Measurements from ENCODE around the gene PTPRN2. TPM values are rescaled to one million over a fixed set of nuclear protein-coding genes. Genes with fewer than 3 reads are reported as not detected.

The PTPRN2 gene
- total RNA-seq, 4 donors from 2014 or later, result 2.0 to 9.5 (median 2.6) TPM

DNA sequence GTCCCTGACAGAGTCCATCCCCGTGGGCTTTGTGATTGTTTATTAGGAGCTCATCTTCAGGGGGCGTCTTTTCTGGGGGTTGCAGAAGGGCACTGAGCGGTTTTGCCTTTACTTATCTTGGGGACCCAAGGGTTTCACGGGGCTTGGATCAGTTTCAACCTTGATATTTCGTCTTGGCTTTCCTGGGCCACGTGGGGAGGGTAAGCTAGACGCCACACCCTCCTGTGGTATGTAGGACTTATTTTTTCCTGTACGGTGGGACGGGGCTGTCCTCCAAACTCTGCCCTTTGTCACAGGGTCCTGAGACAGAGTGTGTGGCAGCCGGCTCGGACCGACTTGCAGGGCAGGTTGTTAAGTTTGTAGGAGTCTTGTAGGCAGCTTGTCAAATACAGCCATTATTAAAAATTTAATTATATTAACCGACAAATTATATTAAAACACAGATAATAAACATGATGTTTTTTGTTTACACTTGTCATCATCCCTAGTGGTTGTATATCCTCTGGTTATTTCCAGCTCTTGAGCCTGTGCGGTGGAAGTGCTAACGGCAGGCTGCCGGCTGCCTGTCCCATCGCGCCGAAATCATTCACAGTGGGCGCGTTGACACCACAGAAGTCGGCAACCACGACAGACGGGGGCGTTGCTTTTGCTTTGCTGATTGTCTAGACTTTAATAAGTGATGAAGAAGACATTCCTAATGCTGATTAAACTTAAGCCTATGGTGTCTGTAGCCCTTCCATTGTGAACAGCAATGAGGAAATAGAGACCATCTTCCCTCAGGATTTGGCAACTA, 1057.7 kb downstream of the PTPRN2 start:
- DNase-seq (ENCODE audit: low spot score), result no peak
- no peak for ATAC-seq (ENCODE audit: low FRiP score)
- TF ChIP-seq, protein P1, sequence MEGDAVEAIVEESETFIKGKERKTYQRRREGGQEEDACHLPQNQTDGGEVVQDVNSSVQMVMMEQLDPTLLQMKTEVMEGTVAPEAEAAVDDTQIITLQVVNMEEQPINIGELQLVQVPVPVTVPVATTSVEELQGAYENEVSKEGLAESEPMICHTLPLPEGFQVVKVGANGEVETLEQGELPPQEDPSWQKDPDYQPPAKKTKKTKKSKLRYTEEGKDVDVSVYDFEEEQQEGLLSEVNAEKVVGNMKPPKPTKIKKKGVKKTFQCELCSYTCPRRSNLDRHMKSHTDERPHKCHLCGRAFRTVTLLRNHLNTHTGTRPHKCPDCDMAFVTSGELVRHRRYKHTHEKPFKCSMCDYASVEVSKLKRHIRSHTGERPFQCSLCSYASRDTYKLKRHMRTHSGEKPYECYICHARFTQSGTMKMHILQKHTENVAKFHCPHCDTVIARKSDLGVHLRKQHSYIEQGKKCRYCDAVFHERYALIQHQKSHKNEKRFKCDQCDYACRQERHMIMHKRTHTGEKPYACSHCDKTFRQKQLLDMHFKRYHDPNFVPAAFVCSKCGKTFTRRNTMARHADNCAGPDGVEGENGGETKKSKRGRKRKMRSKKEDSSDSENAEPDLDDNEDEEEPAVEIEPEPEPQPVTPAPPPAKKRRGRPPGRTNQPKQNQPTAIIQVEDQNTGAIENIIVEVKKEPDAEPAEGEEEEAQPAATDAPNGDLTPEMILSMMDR (IDR thresholded peaks at IDR 0.05), result no peak

DNA sequence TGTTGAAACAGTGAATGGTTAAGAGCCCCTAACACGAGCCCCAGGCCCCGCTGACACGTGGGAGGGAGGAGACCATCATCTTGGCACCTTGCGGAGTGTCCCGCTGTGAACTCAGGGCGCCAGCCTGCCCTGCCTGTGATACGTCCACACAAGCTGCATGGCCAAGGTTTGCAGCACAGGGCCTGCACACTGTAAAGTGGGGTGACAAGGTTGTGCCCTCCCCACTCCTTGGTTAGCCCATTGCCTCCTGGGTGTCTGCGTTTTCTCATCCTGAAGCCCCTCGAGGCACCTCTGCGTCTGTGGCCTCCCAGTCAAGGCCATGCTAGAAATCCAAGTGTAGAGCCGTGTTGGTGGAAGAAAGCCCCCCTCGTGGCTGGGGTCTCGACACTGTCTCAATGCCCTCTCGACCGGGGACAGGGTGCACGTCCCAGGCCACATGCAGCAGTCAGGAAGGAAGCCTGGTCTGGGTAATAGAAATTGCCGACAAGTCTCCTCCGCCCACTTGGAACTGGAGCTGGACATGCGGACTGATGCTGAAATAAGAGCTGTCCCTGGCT, 1058.8 kb downstream of the PTPRN2 start:
- no peak for ATAC-seq (ENCODE audit: low FRiP score)
- TF ChIP-seq, protein P1 (IDR thresholded peaks at IDR 0.05), result no peak
- DNase-seq (ENCODE audit: low spot score), result no peak

DNA sequence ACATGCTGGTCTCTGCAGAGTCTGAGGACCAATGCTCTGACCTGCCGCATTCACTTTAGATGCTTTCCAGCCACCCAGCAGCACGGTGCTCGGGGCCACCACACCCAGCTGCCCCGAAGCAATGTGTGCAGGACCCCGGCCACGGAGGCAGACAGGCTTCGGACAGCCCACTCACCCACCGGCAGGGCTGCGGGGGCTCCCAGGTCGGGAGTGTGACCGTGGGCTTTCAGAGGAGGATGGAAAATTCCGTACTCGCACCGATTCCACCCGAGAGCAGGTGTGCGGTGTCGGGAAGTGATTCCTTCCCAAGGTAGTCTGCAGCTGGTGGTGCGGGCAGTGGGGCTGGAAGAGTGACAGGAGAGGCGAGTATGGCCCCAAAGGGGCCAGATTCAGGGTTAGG, 1059.9 kb downstream of the PTPRN2 start:
- ATAC-seq (ENCODE audit: low FRiP score) (no peak), DNase-seq (ENCODE audit: low spot score) (no peak)
- TF ChIP-seq, protein P1 (IDR thresholded peaks at IDR 0.05), result no peak

DNA sequence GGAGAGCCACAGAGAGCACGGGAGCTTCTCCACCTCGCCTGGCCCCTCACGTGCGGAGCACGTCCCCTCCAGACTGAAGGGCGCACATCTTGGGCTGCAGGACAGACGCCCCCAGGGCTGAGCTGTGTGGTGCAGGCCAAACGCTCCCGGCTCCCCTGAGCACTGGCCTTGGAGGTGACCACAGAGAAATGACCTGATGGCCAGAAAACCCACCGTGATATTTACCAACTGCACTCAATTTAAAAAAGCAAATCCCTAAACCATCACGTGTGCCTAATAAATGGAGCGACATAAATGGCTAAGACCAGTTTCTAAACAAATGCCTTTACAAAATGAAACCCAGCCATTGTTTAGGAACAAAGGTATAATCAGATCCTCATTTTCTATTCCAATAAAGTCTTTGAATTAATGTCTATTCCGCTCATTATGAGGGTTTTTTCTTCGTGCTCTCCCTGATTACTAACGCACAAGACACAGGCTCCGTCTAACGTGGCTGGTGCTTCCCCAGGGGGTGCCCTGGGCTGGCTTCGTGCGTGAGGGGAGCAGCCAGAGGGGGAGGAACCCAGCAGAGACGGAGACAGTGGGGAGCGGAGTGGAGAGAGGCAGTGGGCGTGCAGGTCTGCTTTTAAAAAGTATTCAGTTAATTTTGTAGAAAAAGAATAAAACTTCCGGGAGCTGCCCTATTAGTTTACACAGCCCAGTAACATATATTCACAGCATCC, 1060.5 kb downstream of the PTPRN2 start:
- no peak for DNase-seq (ENCODE audit: low spot score)
- ATAC-seq (ENCODE audit: low FRiP score), result no peak
- TF ChIP-seq, protein P1 (IDR thresholded peaks at IDR 0.05), result no peak

DNA sequence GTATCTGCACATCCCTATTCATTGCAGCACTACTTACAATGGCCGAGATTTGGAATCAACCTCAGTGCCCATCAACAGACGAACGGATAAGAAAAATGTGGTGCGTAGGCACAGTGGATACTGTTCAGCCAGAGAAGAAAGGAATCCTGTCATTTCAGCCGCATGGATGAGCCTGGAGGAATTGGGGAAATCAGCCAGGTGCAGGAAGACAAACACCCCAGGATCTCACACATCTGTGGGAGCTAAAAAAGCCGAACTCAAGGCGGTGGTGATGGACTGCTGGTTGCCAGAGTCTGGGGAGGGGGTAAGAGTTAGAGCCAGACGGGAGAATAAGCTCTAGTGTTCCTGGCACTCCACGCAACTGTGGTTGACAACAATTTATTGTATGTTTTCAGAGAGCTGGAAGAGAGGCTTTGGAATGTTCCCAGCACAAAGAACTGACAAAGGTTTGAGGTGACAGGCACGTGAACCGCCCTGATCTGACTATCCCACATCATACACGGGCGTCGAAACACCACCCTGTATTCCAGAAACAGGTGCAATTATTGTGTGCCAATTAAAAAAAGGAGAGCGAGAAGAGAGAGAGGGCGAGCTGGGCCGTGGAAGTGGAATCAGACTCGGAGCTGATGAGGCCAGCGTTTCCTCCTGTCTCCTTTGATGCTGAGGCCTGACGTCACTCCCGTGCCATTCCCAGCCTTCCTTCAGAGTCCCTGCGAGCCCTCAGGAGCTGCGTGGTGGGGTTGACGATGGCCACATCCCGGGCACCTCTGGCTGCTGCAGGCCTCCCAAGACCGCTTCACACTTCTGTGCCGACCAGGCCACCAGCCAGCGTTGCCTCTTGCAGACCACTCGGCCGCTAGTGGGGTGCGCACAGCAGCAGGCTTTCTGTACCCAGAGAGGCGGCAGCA, 1061.4 kb downstream of the PTPRN2 start:
- ATAC-seq (ENCODE audit: low FRiP score), result no peak
- DNase-seq (ENCODE audit: low spot score), result no peak
- TF ChIP-seq, protein P1 (IDR thresholded peaks at IDR 0.05), result no peak

DNA sequence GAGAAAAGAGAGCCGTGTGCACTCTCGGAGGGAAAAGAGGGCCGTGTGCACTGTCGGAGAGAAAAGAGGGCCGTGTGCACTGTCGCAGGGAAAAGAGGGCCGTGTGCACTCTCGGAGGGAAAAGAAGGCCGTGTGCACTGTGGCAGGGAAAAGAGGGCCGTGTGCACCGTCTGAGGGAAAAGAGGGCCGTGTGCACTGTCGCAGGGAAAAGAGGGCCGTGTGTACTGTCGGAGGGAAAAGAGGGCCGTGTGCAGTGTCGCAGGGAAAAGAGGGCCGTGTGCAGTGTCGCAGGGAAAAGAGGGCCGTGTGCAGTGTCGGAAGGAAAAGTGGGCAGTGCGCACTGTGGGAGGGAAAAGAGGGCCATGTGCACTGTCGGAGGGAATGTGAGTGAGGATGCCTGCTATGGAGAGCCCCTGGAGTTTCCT, 1062.1 kb downstream of the PTPRN2 start:
- no peak for ATAC-seq (ENCODE audit: low FRiP score)
- TF ChIP-seq, protein P1 (IDR thresholded peaks at IDR 0.05), result no peak
- no peak for DNase-seq (ENCODE audit: low spot score)

All from omental fat pad (tissue), 4 donors.